GM18499 (cell line): ENCODE data around the gene RDH5.

Experiments
- ATAC-seq: cut with Tn5 transposase; IDR thresholded peaks from one replicate; pipeline ENCODE4 v1.9.1; 2021; ENCODE audit warnings: moderate number of reproducible peaks; ENCODE audit not compliant: insufficient read depth, unreplicated experiment

RDH5 gene, protein sequence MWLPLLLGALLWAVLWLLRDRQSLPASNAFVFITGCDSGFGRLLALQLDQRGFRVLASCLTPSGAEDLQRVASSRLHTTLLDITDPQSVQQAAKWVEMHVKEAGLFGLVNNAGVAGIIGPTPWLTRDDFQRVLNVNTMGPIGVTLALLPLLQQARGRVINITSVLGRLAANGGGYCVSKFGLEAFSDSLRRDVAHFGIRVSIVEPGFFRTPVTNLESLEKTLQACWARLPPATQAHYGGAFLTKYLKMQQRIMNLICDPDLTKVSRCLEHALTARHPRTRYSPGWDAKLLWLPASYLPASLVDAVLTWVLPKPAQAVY

DNA sequence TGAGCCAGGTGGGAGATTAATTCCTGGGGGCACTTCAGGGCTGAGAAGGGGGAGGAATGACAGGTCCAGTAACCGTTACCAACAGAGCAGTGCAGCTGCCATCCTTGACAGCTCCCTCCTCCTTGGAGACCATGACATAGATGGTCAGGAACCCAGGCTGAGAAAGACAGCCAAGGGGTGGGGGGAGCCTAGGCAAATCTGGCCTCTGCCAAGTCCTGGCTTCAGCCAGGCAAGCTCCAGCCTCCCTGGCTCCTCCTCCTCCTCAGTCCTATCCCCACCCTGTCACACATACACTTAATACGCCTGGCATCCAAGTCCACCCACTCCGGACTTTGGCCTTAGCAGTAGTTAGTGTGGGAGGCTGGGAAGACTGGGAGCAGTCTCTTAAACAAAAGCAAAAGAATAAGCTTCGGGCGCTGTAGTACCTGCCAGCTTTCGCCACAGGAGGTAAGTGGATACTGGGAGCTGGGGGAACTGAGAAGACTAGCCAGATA lies at the start of gene RDH5:
Gene RDH5 (plus strand): TSS at position 323 of the 494 bp plus-strand sequence. CDS start 792 bp downstream, outside the sequence.
- ATAC-seq = no peak

DNA sequence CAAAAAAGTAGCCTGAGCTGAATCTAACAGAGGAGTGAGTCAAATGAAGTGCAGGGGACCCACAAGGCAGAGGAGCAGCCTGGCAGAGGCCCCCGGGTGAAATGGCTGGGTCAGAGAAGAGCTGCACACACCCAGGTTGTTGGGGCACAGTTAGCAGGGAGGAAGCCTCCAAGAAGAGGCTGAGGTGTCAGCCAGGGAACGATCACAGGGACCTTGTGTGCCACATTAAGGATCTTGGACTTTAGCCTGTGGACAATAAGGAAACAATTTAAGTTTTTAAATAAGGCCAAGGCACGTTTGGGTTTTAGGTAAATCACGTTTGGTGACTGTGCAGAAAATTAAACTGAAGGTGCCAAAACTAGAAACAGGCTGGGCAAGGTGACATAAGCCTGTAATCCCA lies 48.4 kb upstream of the RDH5 start:
- ATAC-seq = no peak

DNA sequence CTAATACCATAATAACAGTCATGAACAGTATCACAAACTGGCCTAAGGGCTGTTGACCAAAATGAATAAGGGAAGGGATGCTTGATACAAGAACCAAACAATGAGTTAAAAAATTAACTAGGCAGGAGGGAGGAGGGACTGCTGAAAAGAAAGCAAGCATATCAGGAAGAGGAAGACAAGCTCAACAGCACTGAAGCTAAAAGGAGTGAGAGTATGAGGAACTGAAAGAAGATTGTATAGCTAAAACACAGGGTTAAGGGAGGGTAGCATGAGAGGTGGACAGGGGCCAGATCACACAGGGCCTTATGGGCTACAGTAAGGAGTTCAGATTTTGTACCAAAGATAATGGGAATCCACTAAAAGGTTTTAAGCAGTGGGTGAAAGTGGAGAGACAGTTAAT lies 46.6 kb upstream of the RDH5 start:
- peak; percentile 99 for ATAC-seq

DNA sequence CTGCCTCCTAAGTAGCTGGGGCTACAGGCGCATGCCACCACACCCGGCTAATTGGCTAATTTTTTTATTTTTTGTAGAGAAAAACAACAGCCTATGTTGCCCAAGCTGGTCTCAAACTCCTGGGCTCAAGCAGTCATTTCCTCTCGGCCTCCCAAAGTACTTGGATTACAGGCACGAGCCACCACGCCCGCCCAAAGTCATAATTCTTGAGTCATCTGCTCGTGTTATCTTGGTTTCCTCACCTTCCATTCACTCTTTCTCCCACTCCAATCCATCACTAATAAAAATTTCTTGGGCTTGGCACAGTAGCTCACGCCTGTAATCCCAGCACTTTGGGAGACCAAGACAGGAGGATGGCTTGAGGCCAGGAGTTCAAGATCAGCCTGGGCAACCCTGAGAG lies 44.5 kb upstream of the RDH5 start:
- ATAC-seq = no peak

DNA sequence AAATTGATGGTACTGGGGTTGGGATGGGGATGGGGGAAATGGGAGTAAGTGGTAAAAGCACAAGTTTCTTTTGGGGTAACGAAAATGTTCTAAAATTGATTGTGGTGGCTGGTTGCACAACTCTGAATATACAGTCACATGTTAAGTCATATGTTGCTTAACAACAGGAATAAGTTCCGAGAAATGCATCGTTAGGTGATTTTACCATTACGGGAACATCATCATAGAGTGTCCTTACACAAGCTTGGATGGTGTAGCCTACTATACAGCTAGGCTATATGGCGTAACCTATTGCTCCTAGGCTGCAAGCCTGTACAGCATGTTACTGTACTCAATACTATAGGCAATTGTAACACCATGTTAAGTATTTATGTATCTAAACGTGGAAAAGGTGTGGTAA lies 43.5 kb upstream of the RDH5 start:
- no peak for ATAC-seq

DNA sequence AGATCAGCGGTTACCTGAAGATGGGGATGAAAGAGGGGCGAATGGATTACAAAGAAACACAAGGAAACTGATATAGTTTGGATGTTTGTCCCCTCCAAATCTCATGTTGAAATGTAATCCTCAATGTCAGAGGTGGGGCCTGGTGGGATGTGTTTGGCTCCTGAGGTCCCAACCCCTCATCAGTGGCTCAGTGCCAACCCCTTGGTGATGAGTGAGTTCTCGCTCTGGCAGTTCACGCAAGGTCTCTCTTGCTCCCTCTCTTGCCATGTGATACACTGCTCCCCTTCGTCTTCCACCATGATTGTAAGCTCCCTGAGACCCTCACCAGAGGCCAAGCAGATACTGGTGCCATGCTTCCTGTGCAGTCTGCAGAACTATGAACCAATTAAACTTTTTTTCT lies 40.5 kb upstream of the RDH5 start:
- ATAC-seq = no peak

DNA sequence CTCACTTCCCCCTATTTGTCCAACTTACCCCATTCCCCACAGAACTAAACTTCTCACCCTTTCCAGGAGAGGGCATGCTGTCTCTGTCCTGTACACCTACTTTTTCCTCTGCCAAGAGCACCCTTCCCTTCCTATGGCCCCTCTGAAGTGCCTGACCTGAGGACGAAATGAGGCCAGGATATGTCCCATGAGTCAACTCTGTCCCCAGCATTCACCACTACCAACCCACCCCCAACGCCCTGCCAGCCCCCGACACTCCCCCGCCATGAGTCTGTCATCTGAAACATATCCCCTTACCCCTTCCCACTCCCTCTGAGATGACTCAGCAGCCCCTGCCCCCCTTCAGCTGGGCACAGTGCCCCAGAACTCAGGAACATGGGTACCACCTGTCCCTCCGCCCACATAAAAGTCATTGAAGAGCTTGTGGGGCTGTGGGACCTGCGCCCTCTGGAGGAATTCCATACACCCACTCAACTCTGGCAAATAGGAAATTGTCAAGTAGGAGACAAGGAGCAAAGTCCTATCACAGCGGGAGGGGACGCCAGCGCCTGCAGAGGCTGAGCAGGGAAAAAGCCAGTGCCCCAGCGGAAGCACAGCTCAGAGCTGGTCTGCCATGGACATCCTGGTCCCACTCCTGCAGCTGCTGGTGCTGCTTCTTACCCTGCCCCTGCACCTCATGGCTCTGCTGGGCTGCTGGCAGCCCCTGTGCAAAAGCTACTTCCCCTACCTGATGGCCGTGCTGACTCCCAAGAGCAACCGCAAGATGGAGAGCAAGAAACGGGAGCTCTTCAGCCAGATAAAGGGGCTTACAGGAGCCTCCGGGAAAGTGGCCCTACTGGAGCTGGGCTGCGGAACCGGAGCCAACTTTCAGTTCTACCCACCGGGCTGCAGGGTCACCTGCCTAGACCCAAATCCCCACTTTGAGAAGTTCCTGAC lies 38.8 kb upstream of the RDH5 start:
- no peak for ATAC-seq

DNA sequence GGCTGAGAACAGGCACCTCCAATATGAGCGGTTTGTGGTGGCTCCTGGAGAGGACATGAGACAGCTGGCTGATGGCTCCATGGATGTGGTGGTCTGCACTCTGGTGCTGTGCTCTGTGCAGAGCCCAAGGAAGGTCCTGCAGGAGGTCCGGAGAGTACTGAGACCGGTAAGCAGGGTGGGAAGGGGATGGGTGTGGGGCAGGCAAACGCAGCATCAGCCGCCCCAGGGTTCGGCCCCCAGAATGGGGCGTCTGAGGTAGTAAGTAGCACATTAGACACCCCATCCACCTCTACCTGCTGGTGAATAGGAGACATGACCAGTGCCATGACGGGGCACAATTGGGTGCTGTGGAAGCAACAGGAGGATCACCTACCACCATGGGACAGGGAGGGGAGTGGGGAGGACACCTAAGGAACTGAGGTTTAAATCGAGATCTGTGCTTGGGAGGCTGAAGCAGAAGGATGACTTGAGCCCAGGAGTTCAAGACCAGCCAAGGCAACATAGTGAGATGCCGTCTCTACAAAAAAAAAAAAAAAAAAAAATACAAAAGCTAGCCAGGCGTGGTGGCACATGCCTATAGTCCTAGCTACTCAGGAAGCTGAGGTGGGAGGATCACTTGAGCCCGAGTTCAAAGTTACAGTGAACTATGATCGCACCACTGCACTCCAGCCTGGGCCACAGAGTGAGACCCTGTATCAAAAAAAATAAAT lies 38.0 kb upstream of the RDH5 start:
- no peak for ATAC-seq

DNA sequence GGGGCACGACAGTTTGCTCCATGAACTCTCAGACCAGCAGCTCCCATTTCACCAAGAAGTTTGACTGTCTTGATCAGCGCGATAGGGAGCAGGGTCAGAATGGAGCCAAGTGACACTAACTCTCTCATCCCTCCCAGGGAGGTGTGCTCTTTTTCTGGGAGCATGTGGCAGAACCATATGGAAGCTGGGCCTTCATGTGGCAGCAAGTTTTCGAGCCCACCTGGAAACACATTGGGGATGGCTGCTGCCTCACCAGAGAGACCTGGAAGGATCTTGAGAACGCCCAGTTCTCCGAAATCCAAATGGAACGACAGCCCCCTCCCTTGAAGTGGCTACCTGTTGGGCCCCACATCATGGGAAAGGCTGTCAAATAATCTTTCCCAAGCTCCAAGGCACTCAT lies 36.5 kb upstream of the RDH5 start:
- ATAC-seq = no peak

DNA sequence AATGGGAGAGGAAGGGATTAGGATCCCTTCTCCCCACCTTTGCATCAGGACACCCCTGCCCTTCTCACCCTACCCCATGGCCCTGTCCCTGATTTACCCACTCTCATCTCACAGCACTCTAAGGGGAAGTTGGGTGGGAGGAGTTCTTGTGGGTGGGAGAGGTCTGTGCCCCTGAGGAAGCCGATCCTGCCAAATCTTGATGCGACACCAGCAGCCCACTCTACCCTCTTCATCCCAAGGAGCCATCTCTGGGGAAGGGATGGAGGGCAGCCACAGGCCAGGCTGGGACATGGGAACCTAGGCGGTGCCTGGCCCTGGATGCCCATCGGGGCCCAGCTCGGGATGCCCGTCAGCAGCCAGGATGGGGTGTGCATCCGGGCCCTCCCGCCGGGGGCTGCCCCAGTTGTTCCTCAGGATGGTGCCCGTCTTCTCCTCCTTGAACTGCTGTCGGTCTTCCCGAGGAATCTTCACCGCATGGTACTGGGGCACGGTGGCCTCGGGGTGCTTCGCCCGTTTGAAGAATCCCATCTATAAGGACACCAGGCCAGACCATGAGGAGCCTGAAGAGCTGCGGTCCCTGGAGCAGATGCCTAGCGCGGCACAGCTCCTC lies 35.3 kb upstream of the RDH5 start:
- ATAC-seq = no peak

DNA sequence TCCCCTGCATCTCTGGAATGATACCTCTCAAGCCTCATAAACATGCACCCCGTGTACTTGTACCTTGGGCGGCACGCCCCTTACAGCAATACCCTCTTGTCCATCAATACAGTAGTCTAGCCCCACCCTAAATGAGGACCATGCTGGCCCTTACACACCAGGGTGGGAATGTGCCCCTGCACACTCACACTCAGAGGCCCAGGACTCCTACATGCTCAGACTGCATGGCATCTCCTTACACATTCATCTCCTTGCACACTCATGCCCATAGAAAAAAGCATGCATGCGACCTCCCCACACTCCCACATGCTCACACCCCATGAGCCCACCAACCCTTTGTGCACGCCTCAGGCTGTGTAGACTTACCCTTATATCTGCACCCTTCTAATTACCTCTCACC lies 34.5 kb upstream of the RDH5 start:
- no peak for ATAC-seq

DNA sequence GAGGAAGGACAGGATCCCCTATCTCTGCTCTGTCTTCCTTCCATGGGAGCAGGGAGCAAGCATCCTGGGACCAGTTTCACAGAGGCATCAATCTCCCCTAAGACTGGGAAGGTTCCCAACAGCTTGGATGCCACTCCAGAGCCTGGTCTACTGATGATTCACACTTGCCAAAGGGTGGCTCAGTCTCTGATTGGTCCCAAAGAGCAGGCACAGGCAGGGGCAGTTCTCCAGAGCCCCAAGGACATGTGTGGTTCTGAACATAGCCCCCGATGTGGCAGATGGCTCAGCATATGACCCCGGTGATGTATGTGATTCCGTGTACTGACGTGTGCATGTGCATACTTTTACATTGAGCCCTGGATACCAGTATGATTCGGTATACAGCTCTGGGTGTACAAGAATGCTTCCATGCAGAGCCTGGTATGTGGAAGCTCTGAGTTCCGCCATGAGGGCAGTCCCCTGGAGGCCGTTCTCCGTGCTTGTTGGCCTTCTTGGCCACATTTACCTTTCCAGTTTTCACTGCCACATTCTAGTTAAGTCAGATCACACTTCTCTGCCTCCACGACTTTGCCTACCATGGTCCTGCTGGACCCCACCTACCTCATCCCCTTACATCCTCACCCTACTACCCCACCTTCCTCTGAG lies 33.7 kb upstream of the RDH5 start:
- no peak for ATAC-seq

DNA sequence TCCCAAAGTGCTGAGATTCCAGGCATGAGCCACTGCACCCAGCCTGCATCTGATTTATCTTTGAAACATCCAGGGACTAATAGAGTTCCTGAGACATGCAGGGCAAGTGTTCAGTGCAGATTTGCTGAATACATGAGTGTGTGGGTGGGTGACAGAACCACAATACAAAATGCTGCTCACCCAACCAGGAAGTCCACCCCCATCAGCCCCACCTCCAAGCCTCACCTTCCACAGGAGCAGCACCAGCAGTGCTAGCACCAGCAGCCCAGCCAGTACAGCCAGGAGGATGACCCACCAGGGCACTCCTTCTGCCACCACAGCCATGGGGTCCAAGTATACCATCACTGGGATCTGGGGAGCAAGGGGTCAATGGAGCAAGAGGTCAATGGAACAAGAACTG lies 32.4 kb upstream of the RDH5 start:
- ATAC-seq = no peak

DNA sequence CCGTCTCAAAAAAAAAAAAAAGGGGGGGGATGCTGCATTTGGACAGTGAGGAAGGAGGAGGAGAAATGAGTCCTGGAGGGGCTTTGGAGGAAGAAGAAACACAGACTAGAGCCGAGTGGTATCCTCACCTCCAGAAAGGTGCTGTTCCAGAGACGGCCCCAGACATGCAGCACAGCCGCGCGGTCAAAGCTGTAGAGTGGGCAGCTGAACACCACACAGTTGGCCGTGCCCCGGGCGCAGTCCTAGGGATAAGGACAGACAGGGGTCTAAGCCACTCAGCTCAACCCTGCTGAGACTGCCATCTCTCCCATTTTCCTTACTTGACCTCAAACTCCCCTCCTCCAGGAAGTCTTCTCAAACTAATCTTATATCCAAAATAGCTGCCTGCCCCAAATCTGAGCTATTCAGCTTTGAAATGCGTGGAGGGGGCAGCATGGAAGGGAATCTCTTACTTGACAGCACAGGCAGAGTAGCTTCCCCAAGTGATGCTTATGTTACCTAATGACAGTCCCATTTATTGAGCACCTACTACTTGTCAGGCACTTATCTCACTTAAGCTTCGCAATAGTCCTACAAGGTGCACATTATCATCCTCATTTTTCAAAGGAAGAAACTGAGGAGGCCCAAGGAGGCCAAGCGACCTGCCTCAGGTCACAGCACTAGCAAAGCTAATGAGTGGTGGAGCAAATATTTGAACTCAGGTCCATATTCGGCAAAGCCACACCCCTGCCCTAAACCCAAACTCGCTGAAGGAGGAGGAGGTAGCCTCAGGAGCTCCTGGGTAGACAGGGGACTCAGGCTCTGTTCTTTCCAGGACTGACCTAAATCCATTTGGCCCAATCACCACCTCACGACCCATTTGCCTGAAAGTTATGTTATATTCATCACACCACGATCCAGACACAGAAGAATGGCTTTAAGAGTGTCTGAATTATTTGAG lies 31.2 kb upstream of the RDH5 start:
- ATAC-seq = no peak

DNA sequence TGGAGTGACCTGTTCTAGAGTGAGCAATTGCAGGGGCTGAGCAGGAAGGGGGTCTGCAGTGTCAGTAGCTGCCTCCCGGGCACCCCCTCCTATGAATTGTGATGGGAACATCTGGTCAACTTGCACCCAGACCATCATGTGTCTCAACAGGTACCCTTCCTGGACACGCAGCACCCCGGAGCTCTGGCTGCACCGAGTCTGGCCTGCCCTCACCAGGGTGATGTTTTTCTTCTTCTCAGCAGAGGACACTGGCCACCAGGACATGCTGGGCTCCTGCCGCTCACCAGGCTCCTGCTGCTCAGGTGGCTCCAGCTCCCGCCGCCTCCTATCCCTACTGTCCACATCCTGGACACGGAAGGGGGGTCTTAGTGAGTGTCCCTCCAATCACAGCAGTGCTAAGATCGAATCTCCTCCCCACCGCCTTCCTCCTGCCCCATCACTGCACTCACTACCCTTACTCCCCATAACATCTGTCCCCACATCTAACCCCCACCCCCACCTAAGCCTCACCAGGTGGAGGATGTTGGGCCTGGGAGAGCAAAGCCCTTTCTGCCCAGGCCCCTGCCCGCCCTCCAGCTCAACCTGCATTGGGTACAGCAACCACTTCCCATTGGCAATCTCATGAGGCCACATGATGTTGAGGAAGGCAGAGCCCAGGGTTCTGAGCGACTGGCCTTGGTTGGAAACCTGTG lies 27.4 kb upstream of the RDH5 start:
- ATAC-seq = no peak

DNA sequence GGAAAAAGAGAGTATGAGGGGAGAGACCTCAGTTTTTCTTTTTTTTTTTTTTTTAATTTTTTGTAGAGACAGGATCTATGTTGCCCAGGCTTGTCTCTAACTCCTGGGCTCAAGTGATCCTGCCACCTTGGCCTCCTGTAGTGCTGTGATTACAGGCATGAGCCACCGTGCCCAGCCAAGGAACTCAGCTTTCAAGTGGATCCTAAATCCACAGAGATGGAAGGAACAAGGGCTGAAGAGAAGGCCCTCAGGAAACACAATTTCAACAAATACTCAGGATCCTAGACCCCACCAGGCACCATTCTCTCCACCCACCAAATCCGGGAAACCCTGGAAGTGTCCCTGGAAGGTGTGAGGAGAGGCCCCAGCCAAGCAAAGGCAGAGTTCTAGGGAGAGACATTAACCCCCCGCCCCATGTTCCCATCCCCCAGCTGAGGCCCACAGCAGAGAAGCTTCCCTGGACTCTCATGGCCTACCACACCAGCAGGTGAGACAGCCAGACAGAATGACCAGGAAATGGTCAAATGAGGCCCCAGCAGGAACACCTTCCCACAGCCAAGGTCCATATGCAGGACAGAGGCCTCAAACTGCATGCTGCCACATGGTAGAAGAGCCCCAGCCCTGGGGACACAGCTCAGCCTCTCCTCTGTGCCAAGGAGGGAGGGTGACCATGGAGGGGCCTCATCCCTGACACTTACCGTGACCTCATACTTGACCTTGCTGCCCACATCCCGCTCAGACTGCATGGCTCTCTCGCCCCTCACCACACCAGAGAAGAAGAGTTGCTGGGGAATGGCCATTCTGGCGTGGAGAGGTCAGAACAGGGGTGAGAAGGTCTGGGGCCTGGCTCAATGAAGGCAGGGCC lies 26.6 kb upstream of the RDH5 start:
- ATAC-seq = no peak

DNA sequence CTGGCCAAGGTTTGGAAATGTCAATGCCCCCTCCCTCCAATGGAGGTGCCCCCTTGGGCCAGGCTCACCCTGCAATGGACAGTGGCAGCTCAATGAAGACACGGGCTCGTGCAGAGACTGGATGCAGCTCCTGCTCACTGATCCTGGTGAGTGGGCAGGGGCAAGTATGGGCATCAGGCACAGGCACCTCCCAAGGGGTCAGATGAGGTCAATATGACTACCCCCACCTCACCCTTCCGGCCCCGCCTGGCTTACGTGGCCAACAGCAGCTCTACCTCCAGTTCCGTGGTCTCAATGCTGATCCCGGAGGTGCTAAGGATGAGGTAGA lies 26.0 kb upstream of the RDH5 start:
- no peak for ATAC-seq

DNA sequence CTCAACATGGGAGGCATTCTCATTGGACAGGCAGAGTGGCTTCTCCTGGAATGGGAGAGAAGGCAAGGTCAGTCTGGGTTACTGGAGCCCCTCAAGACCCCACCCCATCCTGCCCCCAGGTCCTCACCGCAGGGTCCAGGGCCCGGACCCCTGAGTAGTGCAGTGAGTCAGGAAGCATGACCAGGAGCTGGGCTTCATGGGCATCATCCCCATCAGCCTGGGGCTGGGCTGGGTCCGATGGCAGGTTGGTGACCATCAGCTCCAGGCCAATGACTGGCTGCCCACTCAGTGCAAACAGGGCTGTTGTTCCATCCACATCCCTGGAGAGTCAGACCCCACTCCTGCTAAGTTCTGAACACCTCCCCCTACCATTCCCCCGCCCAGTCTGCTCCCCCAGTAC lies 25.5 kb upstream of the RDH5 start:
- ATAC-seq = no peak
